ENCODE measurements around the gene FOXA1. TPM values are rescaled to one million over a fixed set of nuclear protein-coding genes. Genes with fewer than 3 reads are reported as not detected.

FOXA1 gene
- total RNA-seq, 4 donors from 2014 or later, result not detected

- Histone ChIP-seq H3K27ac (no peak overlapping the region), H3K9me3 (no peaks in the 10 kb centered on the region), H3K27me3 (peaks cover 6 to 100% of the 10 kb centered on the region in 2 donors), H3K36me3 (no peaks in the 10 kb centered on the region), H3K4me1 (peaks cover 0 to 40% (median 0%) of the 10 kb centered on the region in 4 donors), H3K4me3 (no peak overlapping the region)
- TF ChIP-seq POLR2A (IDR thresholded peaks at IDR 0.05) (no peak), CTCF (IDR thresholded peaks at IDR 0.05) (no peak), EP300 (IDR thresholded peaks at IDR 0.05) (no peak)
- WGBS, 2 donors, result 3 to 6% methylated on average over 1 of the region's 1 CpG
- no peak for DNase-seq (ENCODE audit: low spot score in 2 of 2)
Measured at GRCh38 chr14:37586797-37587130, 8.3 kb downstream of the FOXA1 start.

- TF ChIP-seq POLR2A (IDR thresholded peaks at IDR 0.05) (no peak), CTCF (IDR thresholded peaks at IDR 0.05) (no peak), EP300 (IDR thresholded peaks at IDR 0.05) (no peak)
- H3K4me3 ChIP-seq, result no peak overlapping the region
- WGBS, 2 donors, result 8 to 13% methylated on average over 10 of the region's 10 CpGs
- H3K27ac ChIP-seq, result no peak overlapping the region
- H3K9me3 ChIP-seq, result no peaks in the 10 kb centered on the region
- DNase-seq (ENCODE audit: low spot score in 2 of 2), result no peak
- peaks cover 6 to 95% of the 10 kb centered on the region in 2 donors for H3K27me3 ChIP-seq
- no peaks in the 10 kb centered on the region for H3K36me3 ChIP-seq
- H3K4me1 ChIP-seq, result peaks cover 0 to 34% (median 0%) of the 10 kb centered on the region in 4 donors
Measured at GRCh38 chr14:37585971-37586796, 8.9 kb downstream of the FOXA1 start.

GRCh38 chr14:37585101-37585511 lies 9.9 kb downstream of the FOXA1 start:
- no peak overlapping the region for H3K27ac ChIP-seq
- peaks cover 6 to 85% of the 10 kb centered on the region in 2 donors for H3K27me3 ChIP-seq
- WGBS, 2 donors, result 8 to 11% methylated on average over 23 of the region's 23 CpGs
- no peak overlapping the region for H3K4me3 ChIP-seq
- DNase-seq (ENCODE audit: low spot score in 2 of 2), result no peak
- peaks cover 0 to 34% (median 0%) of the 10 kb centered on the region in 4 donors for H3K4me1 ChIP-seq
- no peaks in the 10 kb centered on the region for H3K36me3 ChIP-seq
- H3K9me3 ChIP-seq, result no peaks in the 10 kb centered on the region
- TF ChIP-seq POLR2A (IDR thresholded peaks at IDR 0.05) (no peak), EP300 (IDR thresholded peaks at IDR 0.05) (no peak), CTCF (IDR thresholded peaks at IDR 0.05) (no peak)

- Histone ChIP-seq H3K27ac (no peak overlapping the region), H3K4me3 (no peak overlapping the region), H3K27me3 (peaks cover 6 to 79% of the 10 kb centered on the region in 2 donors), H3K9me3 (no peaks in the 10 kb centered on the region), H3K36me3 (no peaks in the 10 kb centered on the region), H3K4me1 (peaks cover 0 to 34% (median 0%) of the 10 kb centered on the region in 4 donors)
- DNase-seq (ENCODE audit: low spot score in 2 of 2), result no peak
- TF ChIP-seq EP300 (IDR thresholded peaks at IDR 0.05) (no peak), POLR2A (IDR thresholded peaks at IDR 0.05) (no peak), CTCF (IDR thresholded peaks at IDR 0.05) (no peak)
- WGBS, 2 donors, result 8 to 10% methylated on average over 44 to 60 of the region's 62 CpGs
Measured at GRCh38 chr14:37584211-37585100, 10.6 kb downstream of the FOXA1 start.
